SK-N-SH (cell line): ENCODE results near the gene SVOP. TPM values are rescaled to one million over a fixed set of nuclear protein-coding genes. Genes with fewer than 3 reads are reported as not detected.

Experiments used
- CTCF ChIA-PET: fragments of 300-600, 350-600 bp; formaldehyde crosslinking; extraction: SDS; loops from one replicate; lab custom pipeline; 2021; lab: Yijun Ruan, JAX
- POLR2A ChIA-PET: fragments of 350-600 bp; sonication (Branson Sonifier 250); formaldehyde crosslinking; extraction: SDS; loops from one replicate; lab custom pipeline; 2020; ENCODE audit warnings: antibody characterized with exemption, inconsistent platforms; lab: Yijun Ruan, JAX
- DNase-seq: peaks from one replicate; pipeline ENCODE4 v3.0.0; 2012
- H2AFZ ChIP-seq: fragments of 200-600 bp; sonication (generic); 2 replicates; pipeline ENCODE4 v1.8.1; 2016; ENCODE audit warnings: antibody characterized with exemption, mild to moderate bottlenecking, low read depth
- H3F3A ChIP-seq: fragments of 200-600 bp; sonication (generic); replicated peaks from 2 replicates; pipeline ENCODE3; 2016; ENCODE audit warnings: antibody characterized with exemption, mild to moderate bottlenecking; ENCODE audit not compliant: insufficient read depth
- H3K27ac ChIP-seq, 2 experiments: fragments of 200-500 bp in 1 of 2; fragments of 200-600 bp in 1 of 2; sonication (Bioruptor generic) in 1 of 2; sonication (generic), shearing (Covaris generic) in 1 of 2; 2 replicates each; pipeline versions ENCODE4 v1.5.1 to v1.6.1; 2014 to 2016; ENCODE audit warnings: low read depth in 2 of 2, inconsistent platforms in 1 of 2, low read length in 1 of 2, mild to moderate bottlenecking in 1 of 2, mixed read lengths in 1 of 2
- H3K27me3 ChIP-seq: fragments of 200-600 bp; sonication (generic), shearing (Covaris generic); 2 replicates; pipeline ENCODE4 v1.6.1; 2016; ENCODE audit warnings: mixed run types; ENCODE audit not compliant: insufficient read depth
- H3K36me3 ChIP-seq, 2 experiments: fragments of 200-500 bp in 1 of 2; fragments of 200-600 bp in 1 of 2; sonication (Bioruptor generic) in 1 of 2; sonication (generic) in 1 of 2; replicated peaks in 1 of 2; 2 replicates each; pipeline versions ENCODE3 to v1.5.1; 2014 to 2016; ENCODE audit warnings: low read length in 1 of 2, mild to moderate bottlenecking in 1 of 2; ENCODE audit not compliant: insufficient read depth in 2 of 2, control insufficient read depth in 1 of 2
- H3K4me1 ChIP-seq, 2 experiments: fragments of 200-500 bp in 1 of 2; fragments of 200-600 bp in 1 of 2; sonication (Bioruptor generic) in 1 of 2; sonication (generic), shearing (Covaris generic) in 1 of 2; 2 replicates each; pipeline versions ENCODE4 v1.5.1 to v1.6.1; 2014 to 2016; ENCODE audit warnings: low read depth in 1 of 2, low read length in 1 of 2, mixed run types in 1 of 2; ENCODE audit not compliant: insufficient read depth in 2 of 2, control insufficient read depth in 1 of 2
- H3K4me2 ChIP-seq: fragments of 200-600 bp; sonication (generic), shearing (Covaris generic); 2 replicates; pipeline ENCODE4 v1.6.1; 2017; ENCODE audit warnings: mixed run types
- H3K4me3 ChIP-seq, 2 experiments: fragments of 200-500 bp in 1 of 2; fragments of 200-600 bp in 1 of 2; sonication (Bioruptor generic) in 1 of 2; sonication (generic), shearing (Covaris generic) in 1 of 2; 2 replicates each; pipeline versions ENCODE4 v1.5.1 to v1.8.1; 2014 to 2016; ENCODE audit warnings: low read depth in 2 of 2, inconsistent platforms in 1 of 2, low read length in 1 of 2, mild to moderate bottlenecking in 1 of 2, mixed read lengths in 1 of 2, moderate library complexity in 1 of 2
- H3K79me2 ChIP-seq: fragments of 200-600 bp; sonication (generic); 2 replicates; pipeline ENCODE4 v1.8.1; 2017; ENCODE audit warnings: mild to moderate bottlenecking; ENCODE audit not compliant: insufficient read depth
- H3K9ac ChIP-seq: fragments of 200-600 bp; sonication (generic); 2 replicates; pipeline ENCODE4 v1.6.1; 2017; ENCODE audit warnings: mixed run types
- H3K9me2 ChIP-seq: fragments of 200-600 bp; sonication (generic); 2 replicates; pipeline ENCODE4 v1.6.1; 2017; ENCODE audit warnings: mixed run types
- H3K9me3 ChIP-seq: fragments of 200-600 bp; sonication (generic); 2 replicates; pipeline ENCODE4 v1.6.1; 2017; ENCODE audit warnings: mixed run types, mild to moderate bottlenecking, moderate library complexity
- H4K20me1 ChIP-seq: fragments of 200-600 bp; sonication (generic); 2 replicates; pipeline ENCODE4 v1.6.1; 2017; ENCODE audit warnings: mild to moderate bottlenecking, mixed run types; ENCODE audit not compliant: insufficient read depth
- CHD2 ChIP-seq: fragments of 150-350 bp; IDR thresholded peaks from 2 replicates; pipeline ENCODE4 v1.6.1; 2018; ENCODE audit warnings: low read length; ENCODE audit not compliant: partially characterized antibody
- CTCF ChIP-seq: fragments of 200-600 bp; sonication (generic); IDR thresholded peaks from 2 replicates; pipeline ENCODE4 v1.6.1; 2017; ENCODE audit warnings: antibody characterized with exemption, mild to moderate bottlenecking, moderate library complexity
- MXI1 ChIP-seq: IDR thresholded peaks from 2 replicates; pipeline ENCODE4 v1.6.1; 2012; ENCODE audit warnings: mild to moderate bottlenecking, low read depth, low read length, improper control_type of control experiment
- NRF1 ChIP-seq: IDR thresholded peaks from 2 replicates; pipeline ENCODE4 v1.6.1; 2012; ENCODE audit warnings: low read depth, mild to moderate bottlenecking, low read length
- POLR2AphosphoS5 ChIP-seq: IDR thresholded peaks from 2 replicates; pipeline ENCODE4 v1.6.1; 2012; ENCODE audit warnings: low read depth, low read length
- RXRA ChIP-seq: IDR thresholded peaks from 2 replicates; pipeline ENCODE4 v1.4.0; 2012; ENCODE audit warnings: low read depth, mild to moderate bottlenecking, borderline replicate concordance
- TAF1 ChIP-seq: IDR thresholded peaks from 2 replicates; pipeline ENCODE4 v1.6.1; 2012; ENCODE audit warnings: low read depth, mild to moderate bottlenecking, low read length, moderate library complexity, borderline replicate concordance
- WGBS: methylation state at CpG from one replicate; pipeline ENCODE4 v1.1.6; 2017; ENCODE audit warnings: low lambda C conversion rate; 5-methylcytosine and 5-hydroxymethylcytosine counted together
- polyA plus RNA-seq, 3 experiments: library from polyadenylated mRNA; depleted of rRNA; stranded (reverse); fragments of >200 nt; gene quantifications; 2 replicates each; pipeline ENCODE4 v1.2.3, GENCODE V29; 2012

SVOP gene
- polyA plus RNA-seq, 1 of the 3 experiments (the other 2 are of a cell fraction) = 0.07 TPM

DNA sequence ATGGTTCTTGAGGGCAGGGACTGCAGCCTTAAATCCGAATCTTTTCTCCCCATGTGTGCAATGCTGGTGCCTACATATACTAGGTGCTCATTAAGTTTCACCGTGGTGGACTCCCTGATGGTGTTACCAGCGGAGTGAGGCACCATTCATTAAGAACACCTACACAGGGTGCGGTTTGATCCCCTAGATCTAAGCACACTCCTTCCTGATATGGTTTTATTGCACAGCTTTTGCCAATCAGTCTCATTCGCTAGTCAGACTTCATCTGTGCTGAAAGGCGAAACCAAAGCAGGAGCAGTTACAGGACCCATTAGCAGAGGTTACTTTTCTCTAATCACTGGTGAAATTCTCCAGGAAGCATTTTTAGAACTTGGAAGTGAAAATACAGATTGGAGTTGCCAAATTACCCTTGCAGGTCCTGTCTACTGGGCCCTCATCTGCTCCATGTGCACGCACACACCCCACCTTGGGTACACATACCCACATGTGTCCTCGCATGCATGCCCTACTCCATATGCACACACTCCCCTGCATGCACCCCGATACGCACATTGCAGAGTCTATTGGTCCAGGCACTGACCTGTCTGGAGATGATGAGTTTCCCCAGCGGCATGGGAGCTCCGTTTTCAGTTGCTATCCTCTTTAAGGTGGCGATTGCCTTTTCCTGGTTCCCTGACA is 82.5 kb downstream of the SVOP start (continued):
- TF ChIP-seq NRF1 (no peak), MXI1 (no peak), POLR2AphosphoS5 (no peak), RXRA (no peak), CHD2 (no peak)

- H3K4me2 ChIP-seq = no peak overlapping the region
- H3K4me3 ChIP-seq = no peak overlapping the region
- 33% methylated on average over 7 of the region's 7 CpGs for WGBS
- H3K9me3 ChIP-seq = no peaks in the 10 kb centered on the region
- DNase-seq = no peak
- H3K79me2 ChIP-seq = no peaks in the 10 kb centered on the region
- no peak for TF ChIP-seq CTCF
- H3K9me2 ChIP-seq = no peaks in the 10 kb centered on the region
- no peaks in the 10 kb centered on the region for H3K4me1 ChIP-seq
- no peak overlapping the region for H2AFZ ChIP-seq
- H3K36me3 ChIP-seq = no peaks in the 10 kb centered on the region
- POLR2A ChIA-PET = no interaction called here
- no peaks in the 10 kb centered on the region for H3F3A ChIP-seq
- CTCF ChIA-PET = interaction anchor here (1.2 kb wide), 1 partner anchor 16 kb away, joined by 5 read pairs; no protein-coding TSS in a partner anchor
- H3K9ac ChIP-seq = no peak overlapping the region
- no peaks in the 10 kb centered on the region for H4K20me1 ChIP-seq
- no peaks in the 10 kb centered on the region; the same call in 1 of the 2 replicates for H3K27me3 ChIP-seq
- H3K27ac ChIP-seq = no peak overlapping the region
These were observed 85.6 kb downstream of the SVOP start for GRCh38 chr12:108935159-108935763.

DNA sequence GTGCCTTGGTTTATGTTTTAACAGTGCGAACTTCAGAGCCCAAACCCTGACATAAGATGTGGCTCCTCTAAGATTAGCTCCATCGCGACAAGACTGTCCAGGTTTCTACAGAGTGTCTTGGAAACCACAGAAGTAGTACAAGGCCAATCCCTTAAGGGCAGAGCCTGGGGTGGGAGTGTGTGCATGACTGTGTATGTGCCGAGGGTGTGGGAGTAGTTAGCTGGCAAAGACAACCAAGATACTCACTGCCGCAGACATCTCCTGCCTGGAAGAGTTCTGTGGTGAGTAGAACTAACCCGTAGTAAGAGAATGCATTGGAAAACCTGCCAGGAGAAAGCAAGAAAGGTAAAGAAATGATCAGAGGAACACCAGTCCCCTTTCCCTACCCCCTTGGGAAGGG is 86.9 kb downstream of the SVOP start:
- Histone ChIP-seq H3K79me2 (no peaks in the 10 kb centered on the region), H4K20me1 (no peaks in the 10 kb centered on the region), H3F3A (no peaks in the 10 kb centered on the region)
- no peak for TF ChIP-seq TAF1
- TF ChIP-seq, all 33 proteins: peak for 0
- Histone ChIP-seq H3K9me3 (no peaks in the 10 kb centered on the region), H3K27ac (no peak overlapping the region), H3K4me2 (no peak overlapping the region), H3K36me3 (no peaks in the 10 kb centered on the region), H3K9me2 (no peaks in the 10 kb centered on the region), H3K4me1 (no peaks in the 10 kb centered on the region), H3K27me3 (no peaks in the 10 kb centered on the region; the same call in 1 of the 2 replicates), H3K9ac (no peak overlapping the region), H2AFZ (no peak overlapping the region), H3K4me3 (no peak overlapping the region)
- DNase-seq = no peak
- WGBS = 70% methylated on average over 6 of the region's 6 CpGs
- CTCF ChIA-PET = interaction anchor here (0.8 to 1.5 kb wide), 2 partner anchors 17 to 21 kb away, joined by 3 to 5 read pairs; no protein-coding TSS in a partner anchor
- POLR2A ChIA-PET = no interaction called here
